Activated CD4-positive, alpha-beta T cell treated with anti-CD3 and anti-CD28 coated beads, Interleukin-2, amount 50 U/mL, for 4 hours (primary cell): ENCODE measurements around the gene SCARB1.
"Not testable (repeated sequence)": the region's sequence is repeated elsewhere in the genome, so short reads cannot be mapped to it uniquely, and the experiment has no call there.

Experiments used
- DNase-seq, 2 experiments: peaks; one replicate each; pipeline ENCODE4 v3.0.0-alpha.2; 2020

SCARB1 gene

GRCh38 chr12:124863416-124864325 lies at the start of gene SCARB1:
TSS of gene SCARB1 (minus strand) at chr12:124863864. CDS start at chr12:124863720, 144 bp downstream.
- DNase-seq, result peak; percentile 64 to 66

- not testable (repeated sequence) for DNase-seq
Observed at GRCh38 chr12:124912529-124913287, 49.0 kb upstream of the SCARB1 start.

- not testable (repeated sequence) for DNase-seq
Observed at GRCh38 chr12:124911521-124911920, 47.9 kb upstream of the SCARB1 start.

GRCh38 chr12:124910561-124911478 lies 47.2 kb upstream of the SCARB1 start:
- no peak for DNase-seq

GRCh38 chr12:124909831-124910560 lies 46.3 kb upstream of the SCARB1 start:
- no peak for DNase-seq

- peak; percentile 89 to 90 for DNase-seq
Observed at GRCh38 chr12:124906606-124907261, 43.1 kb upstream of the SCARB1 start.

GRCh38 chr12:124904306-124905098 lies 40.8 kb upstream of the SCARB1 start:
- no peak for DNase-seq

- DNase-seq, result no peak
Observed at GRCh38 chr12:124902916-124903315, 39.3 kb upstream of the SCARB1 start.

- no peak for DNase-seq
Observed at GRCh38 chr12:124901003-124901402, 37.3 kb upstream of the SCARB1 start.

GRCh38 chr12:124900345-124900795 lies 36.7 kb upstream of the SCARB1 start:
- DNase-seq, result not testable (repeated sequence)

GRCh38 chr12:124898923-124899294 lies 35.2 kb upstream of the SCARB1 start:
- DNase-seq, result no peak

GRCh38 chr12:124898200-124898922 lies 34.7 kb upstream of the SCARB1 start:
- peak; percentile 56 for DNase-seq

GRCh38 chr12:124896461-124896860 lies 32.8 kb upstream of the SCARB1 start:
- no peak for DNase-seq

GRCh38 chr12:124893792-124894516 lies 30.3 kb upstream of the SCARB1 start:
- no peak for DNase-seq

GRCh38 chr12:124888260-124888659 lies 24.6 kb upstream of the SCARB1 start:
- DNase-seq, result no peak

- not testable (repeated sequence) for DNase-seq
Observed at GRCh38 chr12:124887766-124888165, 24.1 kb upstream of the SCARB1 start.

GRCh38 chr12:124884587-124885438 lies 21.1 kb upstream of the SCARB1 start:
- DNase-seq, result no peak
